ENCODE measurements around the gene EIF1AD. TPM values are rescaled to one million over a fixed set of nuclear protein-coding genes. Genes with fewer than 3 reads are reported as not detected.

The EIF1AD gene
- total and polyA plus RNA-seq, 4 donors, result 22.0 to 33.2 (median 28.7) TPM

GRCh38 chr11:66048547-66049323 is 46.8 kb upstream of the EIF1AD start, which contains the start of gene GAL3ST3:
Gene GAL3ST3 (minus strand): TSS chr11:66049161. CDS start chr11:66045415, 3,746 bp downstream.
- WGBS, 2 donors, result 15 to 20% methylated on average over 27 to 39 of the region's 39 CpGs
- TF ChIP-seq CTCF (IDR thresholded peaks at IDR 0.05; ENCODE audit: control extremely low read depth, extremely low read depth), result no peak
- Histone ChIP-seq H3K9ac (ENCODE audit: insufficient read depth in 1 of 2, low read length in 2 of 2) (no peak within 1 kb of the TSS), H3K9me3 (ENCODE audit: control insufficient read depth in 4 of 4, insufficient read depth in 3 of 4, low read length in 3 of 4) (no peaks in the 10 kb centered on the region), H3K27ac (ENCODE audit: low read depth in 1 of 2, low read length in 1 of 2) (no peak within 1 kb of the TSS), H3K4me1 (ENCODE audit: control insufficient read depth in 5 of 5, insufficient read depth in 5 of 5, low read length in 5 of 5) (peaks cover 4 to 20% (median 8%) of the 10 kb centered on the region in 5 donors), H3K4me3 (no peak within 1 kb of the TSS), H3K27me3 (ENCODE audit: control insufficient read depth in 3 of 3, insufficient read depth in 3 of 3, low read length in 2 of 3) (peaks cover 0 to 11% (median 5%) of the 10 kb centered on the region in 3 donors), H3K36me3 (ENCODE audit: control insufficient read depth in 4 of 4, insufficient read depth in 4 of 4, low read length in 4 of 4) (peaks cover 0 to 6% (median 1%) of the 10 kb centered on the region in 4 donors)
- DNase-seq (peak in 1 of 3 donors; percentile 37), ATAC-seq (ENCODE audit: insufficient read depth, low FRiP score) (no peak)

GRCh38 chr11:66047541-66048365 is 45.8 kb upstream of the EIF1AD start:
- no peak overlapping the region for H3K4me3 ChIP-seq
- H3K9me3 ChIP-seq (ENCODE audit: control insufficient read depth in 4 of 4, insufficient read depth in 3 of 4, low read length in 3 of 4), result no peaks in the 10 kb centered on the region
- peak overlapping the region in 1 of 2 donors; percentile 15 for H3K27ac ChIP-seq (ENCODE audit: low read depth in 1 of 2, low read length in 1 of 2)
- 73 to 84% methylated on average over 11 of the region's 11 CpGs for whole genome bisulfite sequencing, 2 donors
- no peak overlapping the region for H3K9ac ChIP-seq (ENCODE audit: insufficient read depth in 1 of 2, low read length in 2 of 2)
- TF ChIP-seq CTCF (IDR thresholded peaks at IDR 0.05; ENCODE audit: control extremely low read depth, extremely low read depth), result no peak
- ATAC-seq (ENCODE audit: insufficient read depth, low FRiP score) (no peak), DNase-seq (no peak)
- H3K4me1 ChIP-seq (ENCODE audit: control insufficient read depth in 5 of 5, insufficient read depth in 5 of 5, low read length in 5 of 5), result peaks cover 0 to 11% (median 6%) of the 10 kb centered on the region in 5 donors
- peaks cover 0 to 6% (median 0%) of the 10 kb centered on the region in 4 donors for H3K36me3 ChIP-seq (ENCODE audit: control insufficient read depth in 4 of 4, insufficient read depth in 4 of 4, low read length in 4 of 4)
- peaks cover 0 to 11% (median 5%) of the 10 kb centered on the region in 3 donors for H3K27me3 ChIP-seq (ENCODE audit: control insufficient read depth in 3 of 3, insufficient read depth in 3 of 3, low read length in 2 of 3)

- Histone ChIP-seq H3K36me3 (ENCODE audit: control insufficient read depth in 4 of 4, insufficient read depth in 4 of 4, low read length in 4 of 4) (no peaks in the 10 kb centered on the region), H3K4me3 (no peak overlapping the region), H3K27ac (ENCODE audit: low read depth in 1 of 2, low read length in 1 of 2) (no peak overlapping the region), H3K9me3 (ENCODE audit: control insufficient read depth in 4 of 4, insufficient read depth in 3 of 4, low read length in 3 of 4) (no peaks in the 10 kb centered on the region), H3K4me1 (ENCODE audit: control insufficient read depth in 5 of 5, insufficient read depth in 5 of 5, low read length in 5 of 5) (peaks cover 0 to 11% (median 6%) of the 10 kb centered on the region in 5 donors), H3K9ac (ENCODE audit: insufficient read depth in 1 of 2, low read length in 2 of 2) (no peak overlapping the region), H3K27me3 (ENCODE audit: control insufficient read depth in 3 of 3, insufficient read depth in 3 of 3, low read length in 2 of 3) (peaks cover 0 to 11% (median 5%) of the 10 kb centered on the region in 3 donors)
- 92% methylated on average over 3 of the region's 3 CpGs for WGBS, 2 donors
- ATAC-seq (ENCODE audit: insufficient read depth, low FRiP score) (no peak), DNase-seq (no peak)
- TF ChIP-seq CTCF (IDR thresholded peaks at IDR 0.05; ENCODE audit: control extremely low read depth, extremely low read depth), result no peak
These were observed 44.9 kb upstream of the EIF1AD start for GRCh38 chr11:66046901-66047300.

All from lung (tissue), 12 donors.